ENCODE measurements around the gene P2RY12.
"Not testable (repeated sequence)": the region's sequence is repeated elsewhere in the genome, so short reads cannot be mapped to it uniquely, and the experiment has no call there.

The P2RY12 gene

GRCh38 chr3:151394611-151395010 is 10.1 kb upstream of the P2RY12 start:
- TF ChIP-seq EZH2phosphoT487 (IDR thresholded peaks at IDR 0.05; ENCODE audit: low read depth) = no peak
- no peak for TF ChIP-seq CTCF (IDR thresholded peaks at IDR 0.05; ENCODE audit: low read depth, low read length)
- Histone ChIP-seq H3K4me2 (ENCODE audit: low read length) (no peak overlapping the region), H3K27ac (ENCODE audit: low read length) (no peak overlapping the region), H3K9me3 (ENCODE audit: insufficient read depth, low read length) (no peaks in the 10 kb centered on the region), H3K27me3 (ENCODE audit: low read depth, low read length) (no peaks in the 10 kb centered on the region), H3K36me3 (replicated peaks; ENCODE audit: low read depth, low read length) (peaks cover 2% of the 10 kb centered on the region), H3K9ac (ENCODE audit: low read length) (no peak overlapping the region), H2AFZ (ENCODE audit: low read depth, low read length) (no peak overlapping the region), H3K4me1 (ENCODE audit: low read length) (peaks cover 37% of the 10 kb centered on the region), H3K79me2 (ENCODE audit: low read length) (no peaks in the 10 kb centered on the region), H4K20me1 (ENCODE audit: insufficient read depth, low read length) (no peaks in the 10 kb centered on the region), H3K4me3 (ENCODE audit: low read length) (no peak overlapping the region)

GRCh38 chr3:151393941-151394340 is 9.4 kb upstream of the P2RY12 start:
- no peaks in the 10 kb centered on the region for H4K20me1 ChIP-seq (ENCODE audit: insufficient read depth, low read length)

GRCh38 chr3:151393146-151393830 is 8.7 kb upstream of the P2RY12 start:
- Histone ChIP-seq H3K36me3 (replicated peaks; ENCODE audit: low read depth, low read length) (no peaks in the 10 kb centered on the region), H3K4me3 (ENCODE audit: low read length) (no peak overlapping the region), H3K79me2 (ENCODE audit: low read length) (no peaks in the 10 kb centered on the region), H2AFZ (ENCODE audit: low read depth, low read length) (no peak overlapping the region), H3K4me1 (ENCODE audit: low read length) (peaks cover 38% of the 10 kb centered on the region), H3K27ac (ENCODE audit: low read length) (no peak overlapping the region), H3K27me3 (ENCODE audit: low read depth, low read length) (no peaks in the 10 kb centered on the region), H4K20me1 (ENCODE audit: insufficient read depth, low read length) (no peaks in the 10 kb centered on the region), H3K4me2 (ENCODE audit: low read length) (no peak overlapping the region), H3K9ac (ENCODE audit: low read length) (no peak overlapping the region), H3K9me3 (ENCODE audit: insufficient read depth, low read length) (no peaks in the 10 kb centered on the region)
- TF ChIP-seq EZH2phosphoT487 (IDR thresholded peaks at IDR 0.05; ENCODE audit: low read depth) (no peak), CTCF (IDR thresholded peaks at IDR 0.05; ENCODE audit: low read depth, low read length) (no peak)

More at GRCh38 chr3:151393941-151394340, 9.4 kb upstream of the P2RY12 start:
- no peak for TF ChIP-seq EZH2phosphoT487 (IDR thresholded peaks at IDR 0.05; ENCODE audit: low read depth)
- TF ChIP-seq CTCF (IDR thresholded peaks at IDR 0.05; ENCODE audit: low read depth, low read length) = no peak
- H3K4me1 ChIP-seq (ENCODE audit: low read length) = peaks cover 36% of the 10 kb centered on the region
- no peak overlapping the region for H2AFZ ChIP-seq (ENCODE audit: low read depth, low read length)
- no peak overlapping the region for H3K27ac ChIP-seq (ENCODE audit: low read length)
- H3K4me3 ChIP-seq (ENCODE audit: low read length) = no peak overlapping the region
- H3K27me3 ChIP-seq (ENCODE audit: low read depth, low read length) = no peaks in the 10 kb centered on the region
- H3K79me2 ChIP-seq (ENCODE audit: low read length) = no peaks in the 10 kb centered on the region
- H3K4me2 ChIP-seq (ENCODE audit: low read length) = no peak overlapping the region
- H3K36me3 ChIP-seq (replicated peaks; ENCODE audit: low read depth, low read length) = peaks cover 2% of the 10 kb centered on the region
- H3K9ac ChIP-seq (ENCODE audit: low read length) = no peak overlapping the region
- H3K9me3 ChIP-seq (ENCODE audit: insufficient read depth, low read length) = no peaks in the 10 kb centered on the region

- H3K9me3 ChIP-seq (ENCODE audit: insufficient read depth, low read length); H3K79me2 ChIP-seq (ENCODE audit: low read length); H3K27me3 ChIP-seq (ENCODE audit: low read depth, low read length); H3K4me3 ChIP-seq (ENCODE audit: low read length); H4K20me1 ChIP-seq (ENCODE audit: insufficient read depth, low read length); H3K27ac ChIP-seq (ENCODE audit: low read length); H3K36me3 ChIP-seq (replicated peaks; ENCODE audit: low read depth, low read length); H2AFZ ChIP-seq (ENCODE audit: low read depth, low read length); H3K4me2 ChIP-seq (ENCODE audit: low read length); H3K9ac ChIP-seq (ENCODE audit: low read length): not testable (repeated sequence)
- peaks cover 49% of the 10 kb centered on the region for H3K4me1 ChIP-seq (ENCODE audit: low read length)
Observed at GRCh38 chr3:151392191-151392590, 7.6 kb upstream of the P2RY12 start.

Measured in OCI-LY3 (cell line).